Measurements from ENCODE around the gene CETP.

DNA sequence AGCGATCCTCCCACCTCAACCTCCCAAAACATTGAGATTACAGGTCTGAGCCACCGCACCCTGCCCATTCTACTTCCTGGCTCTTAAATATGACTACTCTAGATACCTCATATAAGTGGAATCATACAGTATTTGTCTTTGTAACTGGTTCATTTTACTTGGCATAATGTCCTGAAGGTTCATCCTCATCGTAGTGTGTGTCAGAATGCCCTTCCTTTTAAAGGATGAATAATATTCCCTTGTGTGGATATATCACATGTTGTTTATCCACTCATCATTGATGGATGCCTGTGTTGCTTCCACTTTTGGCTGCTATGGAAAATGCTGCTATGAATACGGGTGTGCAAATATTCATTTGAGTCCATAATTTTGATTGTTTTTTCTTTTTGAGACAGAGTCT lies 5.7 kb upstream of the CETP start:
- TF ChIP-seq, protein P1, sequence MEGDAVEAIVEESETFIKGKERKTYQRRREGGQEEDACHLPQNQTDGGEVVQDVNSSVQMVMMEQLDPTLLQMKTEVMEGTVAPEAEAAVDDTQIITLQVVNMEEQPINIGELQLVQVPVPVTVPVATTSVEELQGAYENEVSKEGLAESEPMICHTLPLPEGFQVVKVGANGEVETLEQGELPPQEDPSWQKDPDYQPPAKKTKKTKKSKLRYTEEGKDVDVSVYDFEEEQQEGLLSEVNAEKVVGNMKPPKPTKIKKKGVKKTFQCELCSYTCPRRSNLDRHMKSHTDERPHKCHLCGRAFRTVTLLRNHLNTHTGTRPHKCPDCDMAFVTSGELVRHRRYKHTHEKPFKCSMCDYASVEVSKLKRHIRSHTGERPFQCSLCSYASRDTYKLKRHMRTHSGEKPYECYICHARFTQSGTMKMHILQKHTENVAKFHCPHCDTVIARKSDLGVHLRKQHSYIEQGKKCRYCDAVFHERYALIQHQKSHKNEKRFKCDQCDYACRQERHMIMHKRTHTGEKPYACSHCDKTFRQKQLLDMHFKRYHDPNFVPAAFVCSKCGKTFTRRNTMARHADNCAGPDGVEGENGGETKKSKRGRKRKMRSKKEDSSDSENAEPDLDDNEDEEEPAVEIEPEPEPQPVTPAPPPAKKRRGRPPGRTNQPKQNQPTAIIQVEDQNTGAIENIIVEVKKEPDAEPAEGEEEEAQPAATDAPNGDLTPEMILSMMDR (optimal IDR thresholded peaks at IDR 0.05 in 1 of 3, IDR thresholded peaks at IDR 0.05 in 1 of 3, conservative IDR thresholded peaks at IDR 0.05 in 1 of 3; ENCODE audit: extremely low read depth in 1 of 3, insufficient read depth in 2 of 3, low read length in 3 of 3): no peak
- no peak for TF ChIP-seq EZH2 (IDR thresholded peaks at IDR 0.05; ENCODE audit: low read length)
